WTC11 (cell line): ENCODE measurements around the gene MND1. TPM values are rescaled to one million over a fixed set of nuclear protein-coding genes. Genes with fewer than 3 reads are reported as not detected.

Source experiments
- ATAC-seq: fragments of 200-7000 bp; cut with Tn5 transposase; 2 replicates; pipeline ENCODE4 v1.10.0; 2021; ENCODE audit warnings: mild to moderate bottlenecking, moderate library complexity
- CTCF ChIA-PET: fragments of 300-600 bp; sonication (Branson Sonifier 250); formaldehyde crosslinking; loops from one replicate; lab custom pipeline; 2021; ENCODE audit warnings: antibody characterized with exemption; lab: Charles Lee
- POLR2A ChIA-PET: fragments of 350-600 bp; sonication (Branson Sonifier 250); formaldehyde crosslinking; loops from one replicate; lab custom pipeline; 2021; ENCODE audit warnings: antibody characterized with exemption; lab: Charles Lee
- DNase-seq: peaks from one replicate; pipeline ENCODE4 v3.0.0; 2021; ENCODE audit warnings: low spot score
- H3K27ac Mint-ChIP-seq: 2 replicates; pipeline ENCODE4 v1.8.0; 2021; ENCODE audit warnings: mixed read lengths
- H3K27me3 Mint-ChIP-seq: 2 replicates; pipeline ENCODE4 v1.8.0; 2021; ENCODE audit warnings: low read depth, mild to moderate bottlenecking, moderate library complexity, mixed read lengths
- H3K36me3 Mint-ChIP-seq: 2 replicates; pipeline ENCODE4 v1.8.0; 2021; ENCODE audit warnings: mixed read lengths
- H3K4me1 Mint-ChIP-seq: 2 replicates; pipeline ENCODE4 v1.8.0; 2022; ENCODE audit warnings: mixed read lengths
- H3K4me3 Mint-ChIP-seq: 2 replicates; pipeline ENCODE4 v1.8.0; 2021; ENCODE audit warnings: mild to moderate bottlenecking, moderate library complexity, mixed read lengths
- H3K9me3 Mint-ChIP-seq: 2 replicates; pipeline ENCODE4 v1.8.0; 2021; ENCODE audit warnings: mixed read lengths
- CREM ChIP-seq: sonication (generic); formaldehyde crosslinking; IDR thresholded peaks from 2 replicates; pipeline ENCODE4 v1.8.1; 2022; ENCODE audit warnings: mild to moderate bottlenecking, missing genetic modification reagents, moderate library complexity
- E2F5 ChIP-seq: sonication (generic); formaldehyde crosslinking; IDR thresholded peaks from 2 replicates; pipeline ENCODE4 v1.8.1; 2022; ENCODE audit warnings: mild to moderate bottlenecking, moderate library complexity, missing genetic modification reagents
- ELF4 ChIP-seq: sonication (generic); formaldehyde crosslinking; IDR thresholded peaks from 2 replicates; pipeline ENCODE4 v1.8.1; 2022; ENCODE audit warnings: low read depth, mild to moderate bottlenecking, moderate library complexity, missing genetic modification reagents
- MLX ChIP-seq: sonication (generic); formaldehyde crosslinking; IDR thresholded peaks from 2 replicates; pipeline ENCODE4 v1.8.1; 2023; ENCODE audit warnings: mild to moderate bottlenecking, missing genetic modification reagents, moderate library complexity
- MXD4 ChIP-seq: fragments of 250-450 bp; sonication (Bioruptor Pico); IDR thresholded peaks from 2 replicates; pipeline ENCODE4 v1.8.0; 2021; ENCODE audit warnings: mild to moderate bottlenecking, moderate library complexity, borderline replicate concordance
- NR2C2 ChIP-seq: sonication (generic); formaldehyde crosslinking; IDR thresholded peaks from 2 replicates; pipeline ENCODE4 v1.8.0; 2022; ENCODE audit warnings: mild to moderate bottlenecking, missing genetic modification reagents
- OVOL2 ChIP-seq: fragments of 250-450 bp; sonication (Bioruptor Pico); IDR thresholded peaks from 2 replicates; pipeline ENCODE4 v1.9.0; 2021; ENCODE audit warnings: mild to moderate bottlenecking, borderline replicate concordance
- SMAD4 ChIP-seq: sonication (generic); formaldehyde crosslinking; IDR thresholded peaks from 2 replicates; pipeline ENCODE4 v1.8.0; 2022; ENCODE audit warnings: mild to moderate bottlenecking, missing genetic modification reagents
- TCF7 ChIP-seq: sonication (generic); formaldehyde crosslinking; IDR thresholded peaks from 2 replicates; pipeline ENCODE4 v1.8.0; 2022; ENCODE audit warnings: mild to moderate bottlenecking, low read depth, missing genetic modification reagents, moderate library complexity
- ZBTB43 ChIP-seq: sonication (generic); formaldehyde crosslinking; IDR thresholded peaks from 2 replicates; pipeline ENCODE4 v1.8.1; 2023; ENCODE audit warnings: mild to moderate bottlenecking, missing genetic modification reagents
- ZMAT4 ChIP-seq: fragments of 250-450 bp; sonication (Bioruptor Pico); IDR thresholded peaks from 2 replicates; pipeline ENCODE4 v1.9.0; 2021; ENCODE audit warnings: mild to moderate bottlenecking
- ZNF263 ChIP-seq: sonication (generic); formaldehyde crosslinking; IDR thresholded peaks from 2 replicates; pipeline ENCODE4 v1.8.1; 2022; ENCODE audit warnings: low read depth, mild to moderate bottlenecking, moderate library complexity, missing genetic modification reagents
- ZNF512 ChIP-seq: sonication (generic); formaldehyde crosslinking; IDR thresholded peaks from 2 replicates; pipeline ENCODE4 v1.8.1; 2022; ENCODE audit warnings: missing genetic modification reagents, borderline replicate concordance
- ZNF532 ChIP-seq: fragments of 250-450 bp; sonication (Bioruptor Pico); IDR thresholded peaks from 2 replicates; pipeline ENCODE4 v1.9.0; 2021; ENCODE audit warnings: mild to moderate bottlenecking, borderline replicate concordance
- total RNA-seq: library from RNA; stranded (reverse); gene quantifications from 3 replicates; pipeline ENCODE4 v1.2.3, GENCODE V29; 2021

MND1 gene
- total RNA-seq, 1 experiment from 2014 or later, result 36.0 TPM

- CTCF ChIA-PET, result interaction anchor here (1.3 to 1.6 kb wide), 2 partner anchors 72 to 275 kb away, joined by 3 to 5 read pairs; no protein-coding TSS in a partner anchor
- Mint-ChIP-seq H3K27ac (no peak overlapping the region), H3K4me1 (peaks cover 26% of the 10 kb centered on the region)
These were observed 73.6 kb downstream of the MND1 start for GRCh38 chr4:153418121-153418520.

More at GRCh38 chr4:153418121-153418520, 73.6 kb downstream of the MND1 start:
- DNase-seq (no peak), ATAC-seq (no peak)
- Mint-ChIP-seq H3K4me3 (no peak overlapping the region), H3K27me3 (no peaks in the 10 kb centered on the region), H3K9me3 (no peaks in the 10 kb centered on the region), H3K36me3 (peaks cover 11% of the 10 kb centered on the region)
- POLR2A ChIA-PET, result interaction anchor here (0.5 kb wide), 1 partner anchor 255 kb away, joined by 3 read pairs; no protein-coding TSS in a partner anchor
- no peak for TF ChIP-seq ZMAT4 (CRISPR knock-in tag)
- TF ChIP-seq MXD4 (CRISPR knock-in tag), result no peak
- no peak for TF ChIP-seq ZNF512 (CRISPR knock-in tag)
- TF ChIP-seq ELF4 (CRISPR knock-in tag), result no peak
- no peak for TF ChIP-seq SMAD4 (CRISPR knock-in tag)
- TF ChIP-seq E2F5, result no peak
- TF ChIP-seq ZNF263 (CRISPR knock-in tag), result no peak
- no peak for TF ChIP-seq CREM (CRISPR knock-in tag)
- no peak for TF ChIP-seq ZNF532 (CRISPR knock-in tag)
- TF ChIP-seq MLX (CRISPR knock-in tag), result no peak
- TF ChIP-seq OVOL2 (CRISPR knock-in tag), result no peak
- TF ChIP-seq NR2C2, result no peak
- TF ChIP-seq TCF7 (CRISPR knock-in tag), result no peak
- TF ChIP-seq ZBTB43 (CRISPR knock-in tag), result no peak
- TF ChIP-seq, all 79 proteins: peak for 0
